Liver (tissue), 3 donors: ENCODE measurements around the gene DGKB.

Experiments
- CTCF ChIP-seq: fragments of 150-350 bp; IDR thresholded peaks from 2 replicates; pipeline ENCODE4 v1.5.1; 2017; ENCODE audit warnings: improper control_type of control experiment, low read depth, low read length; ENCODE audit not compliant: missing input control
- MAX ChIP-seq: IDR thresholded peaks from 2 replicates; pipeline ENCODE4 v1.6.1; 2016; ENCODE audit warnings: antibody characterized with exemption
- REST ChIP-seq: IDR thresholded peaks from 2 replicates; pipeline ENCODE4 v1.6.1; 2016; ENCODE audit warnings: antibody characterized with exemption, mild to moderate bottlenecking
- RXRA ChIP-seq, 2 donors: IDR thresholded peaks; 2 replicates each; pipeline ENCODE4 v1.6.1; 2017 to 2018; ENCODE audit warnings: antibody characterized with exemption in 2 of 2, mild to moderate bottlenecking in 1 of 2
- SP1 ChIP-seq: IDR thresholded peaks from 2 replicates; pipeline ENCODE4 v1.6.1; 2018; ENCODE audit warnings: antibody characterized with exemption, mild to moderate bottlenecking
- TAF1 ChIP-seq: conservative IDR thresholded peaks from 2 replicates; pipeline ENCODE4 v1.6.1; 2016; ENCODE audit warnings: antibody characterized with exemption, mild to moderate bottlenecking
- donor health status: healthy.
- donor health status: healthy.

GRCh38 chr7:14938181-14938580, 35.6 kb upstream of the DGKB start:
- TF ChIP-seq SP1 = no peak
- no peak for TF ChIP-seq CTCF
- no peak for TF ChIP-seq TAF1
- no peak for TF ChIP-seq MAX
- no peak for TF ChIP-seq REST
- TF ChIP-seq RXRA (IDR thresholded peaks at IDR 0.05) = no peak
